A673 (cell line): Measurements from ENCODE around the gene MYO3A.

Source experiments
- EZH2 ChIP-seq: fragments of 200-600 bp; sonication (generic); IDR thresholded peaks from 2 replicates; pipeline ENCODE4 v1.6.1; 2017; ENCODE audit warnings: borderline replicate concordance, low read depth, mild to moderate bottlenecking, mixed read lengths, antibody characterized with exemption, low read length; ENCODE audit not compliant: poor library complexity, severe bottlenecking
- TF ChIP-seq, protein P1 (sequence below): fragments of 300-800, 200-600 bp; sonication (generic); conservative IDR thresholded peaks from 2 replicates; pipeline ENCODE4 v1.5.1; 2017; ENCODE audit warnings: low read depth, mild to moderate bottlenecking, antibody characterized with exemption, low read length, moderate library complexity, mixed read lengths

DNA sequence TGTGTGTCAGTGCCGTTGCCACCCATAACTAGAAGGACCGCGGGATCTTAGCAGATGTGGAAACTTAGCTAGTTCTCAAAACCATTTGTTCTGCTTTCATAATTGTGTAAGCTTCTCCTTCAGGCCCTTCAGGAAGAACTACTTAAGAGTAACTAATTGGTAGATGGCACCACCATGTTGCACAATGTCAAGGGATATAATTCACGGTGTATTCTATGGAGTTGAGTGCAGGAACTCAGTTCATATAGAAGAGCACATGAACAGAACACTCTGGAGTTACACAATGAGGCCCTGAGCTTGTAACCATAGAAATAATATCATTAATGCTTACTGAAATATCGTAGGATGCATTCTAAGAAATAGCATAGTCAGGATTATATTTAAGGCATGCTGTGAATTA lies 156.0 kb downstream of the MYO3A start:
- TF ChIP-seq, protein P1, sequence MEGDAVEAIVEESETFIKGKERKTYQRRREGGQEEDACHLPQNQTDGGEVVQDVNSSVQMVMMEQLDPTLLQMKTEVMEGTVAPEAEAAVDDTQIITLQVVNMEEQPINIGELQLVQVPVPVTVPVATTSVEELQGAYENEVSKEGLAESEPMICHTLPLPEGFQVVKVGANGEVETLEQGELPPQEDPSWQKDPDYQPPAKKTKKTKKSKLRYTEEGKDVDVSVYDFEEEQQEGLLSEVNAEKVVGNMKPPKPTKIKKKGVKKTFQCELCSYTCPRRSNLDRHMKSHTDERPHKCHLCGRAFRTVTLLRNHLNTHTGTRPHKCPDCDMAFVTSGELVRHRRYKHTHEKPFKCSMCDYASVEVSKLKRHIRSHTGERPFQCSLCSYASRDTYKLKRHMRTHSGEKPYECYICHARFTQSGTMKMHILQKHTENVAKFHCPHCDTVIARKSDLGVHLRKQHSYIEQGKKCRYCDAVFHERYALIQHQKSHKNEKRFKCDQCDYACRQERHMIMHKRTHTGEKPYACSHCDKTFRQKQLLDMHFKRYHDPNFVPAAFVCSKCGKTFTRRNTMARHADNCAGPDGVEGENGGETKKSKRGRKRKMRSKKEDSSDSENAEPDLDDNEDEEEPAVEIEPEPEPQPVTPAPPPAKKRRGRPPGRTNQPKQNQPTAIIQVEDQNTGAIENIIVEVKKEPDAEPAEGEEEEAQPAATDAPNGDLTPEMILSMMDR, result no peak
- no peak for TF ChIP-seq EZH2
